Liver (tissue), 9 donors: Measurements from ENCODE around the gene DHX57. TPM values are rescaled to one million over a fixed set of nuclear protein-coding genes. Genes with fewer than 3 reads are reported as not detected.

ENCODE experiments used
- DNase-seq: peaks from one replicate; pipeline ENCODE4 v3.0.0-alpha.2; 2017; ENCODE audit warnings: low spot score
- H3K27ac ChIP-seq, 2 donors: one replicate each; pipeline ENCODE4 v1.7.0; 2013; ENCODE audit warnings: inconsistent platforms in 2 of 2, low read length in 2 of 2, control low read depth in 1 of 2, low read depth in 1 of 2, mild to moderate bottlenecking in 1 of 2
- H3K27me3 ChIP-seq, 4 donors: one replicate each; pipeline versions ENCODE4 v1.6.1 to v1.7.0; 2013; ENCODE audit warnings: low read length in 3 of 4, inconsistent platforms in 1 of 4, mild to moderate bottlenecking in 1 of 4, moderate library complexity in 1 of 4; ENCODE audit not compliant: control insufficient read depth in 4 of 4, insufficient read depth in 4 of 4
- H3K36me3 ChIP-seq, 4 donors: one replicate each; pipeline versions ENCODE4 v1.6.1 to v1.7.0; 2013; ENCODE audit warnings: low read length in 3 of 4, mild to moderate bottlenecking in 3 of 4, low read depth in 1 of 4, moderate library complexity in 1 of 4; ENCODE audit not compliant: control insufficient read depth in 4 of 4, insufficient read depth in 3 of 4
- H3K4me1 ChIP-seq, 4 donors: one replicate each; pipeline versions ENCODE4 v1.6.1 to v1.7.0; 2013; ENCODE audit warnings: low read length in 3 of 4, mild to moderate bottlenecking in 3 of 4, moderate library complexity in 1 of 4; ENCODE audit not compliant: control insufficient read depth in 4 of 4, insufficient read depth in 4 of 4
- H3K4me3 ChIP-seq, 3 donors: one replicate each; pipeline versions ENCODE4 v1.6.1 to v1.7.0; 2013; ENCODE audit warnings: low read length in 3 of 3, control low read depth in 1 of 3, low read depth in 1 of 3, mild to moderate bottlenecking in 1 of 3
- H3K9ac ChIP-seq, 2 donors: one replicate each; pipeline ENCODE4 v1.7.0; 2013; ENCODE audit warnings: low read length in 2 of 2, mild to moderate bottlenecking in 2 of 2, moderate library complexity in 2 of 2, control low read depth in 1 of 2, low read depth in 1 of 2
- H3K9me3 ChIP-seq, 4 donors: one replicate each; pipeline versions ENCODE4 v1.6.1 to v1.7.0; 2013; ENCODE audit warnings: low read length in 3 of 4; ENCODE audit not compliant: control insufficient read depth in 4 of 4
- CTCF ChIP-seq: fragments of 150-350 bp; IDR thresholded peaks from 2 replicates; pipeline ENCODE4 v1.5.1; 2017; ENCODE audit warnings: improper control_type of control experiment, low read depth, low read length; ENCODE audit not compliant: missing input control
- EGR1 ChIP-seq, 2 donors: IDR thresholded peaks; 2 replicates each; pipeline ENCODE4 v1.6.1; 2016 to 2018; ENCODE audit warnings: antibody characterized with exemption in 2 of 2, low read depth in 2 of 2
- FOXA1 ChIP-seq: IDR thresholded peaks from 2 replicates; pipeline ENCODE4 v1.6.1; 2016; ENCODE audit warnings: antibody characterized with exemption
- FOXA2 ChIP-seq: IDR thresholded peaks from 2 replicates; pipeline ENCODE4 v1.6.1; 2016; ENCODE audit warnings: antibody characterized with exemption
- GABPA ChIP-seq, 2 donors: IDR thresholded peaks in 1 of 2; conservative IDR thresholded peaks in 1 of 2; 2 replicates each; pipeline ENCODE4 v1.6.1; 2016; ENCODE audit warnings: antibody characterized with exemption in 2 of 2, mild to moderate bottlenecking in 1 of 2, moderate library complexity in 1 of 2
- HNF4A ChIP-seq, 2 donors: conservative IDR thresholded peaks; 2 replicates each; pipeline ENCODE4 v1.6.1; 2016; ENCODE audit warnings: antibody characterized with exemption in 2 of 2, mild to moderate bottlenecking in 2 of 2
- HNF4G ChIP-seq: IDR thresholded peaks from 2 replicates; pipeline ENCODE4 v1.6.1; 2016; ENCODE audit warnings: antibody characterized with exemption
- JUND ChIP-seq, 2 donors: IDR thresholded peaks; 2 replicates each; pipeline ENCODE4 v1.6.1; 2016; ENCODE audit warnings: antibody characterized with exemption in 2 of 2
- MAX ChIP-seq: IDR thresholded peaks from 2 replicates; pipeline ENCODE4 v1.6.1; 2016; ENCODE audit warnings: antibody characterized with exemption
- NR2F2 ChIP-seq: IDR thresholded peaks from 2 replicates; pipeline ENCODE4 v1.6.1; 2016; ENCODE audit warnings: antibody characterized with exemption
- RAD21 ChIP-seq, 2 donors: IDR thresholded peaks; 2 replicates each; pipeline ENCODE4 v1.6.1; 2016; ENCODE audit warnings: antibody characterized with exemption in 2 of 2, mild to moderate bottlenecking in 2 of 2
- REST ChIP-seq: IDR thresholded peaks from 2 replicates; pipeline ENCODE4 v1.6.1; 2016; ENCODE audit warnings: antibody characterized with exemption, mild to moderate bottlenecking
- RXRA ChIP-seq, 2 donors: IDR thresholded peaks; 2 replicates each; pipeline ENCODE4 v1.6.1; 2017 to 2018; ENCODE audit warnings: antibody characterized with exemption in 2 of 2, mild to moderate bottlenecking in 1 of 2
- SP1 ChIP-seq: IDR thresholded peaks from 2 replicates; pipeline ENCODE4 v1.6.1; 2018; ENCODE audit warnings: antibody characterized with exemption, mild to moderate bottlenecking
- TAF1 ChIP-seq: conservative IDR thresholded peaks from 2 replicates; pipeline ENCODE4 v1.6.1; 2016; ENCODE audit warnings: antibody characterized with exemption, mild to moderate bottlenecking
- YY1 ChIP-seq: IDR thresholded peaks from 2 replicates; pipeline ENCODE4 v1.6.1; 2016; ENCODE audit warnings: antibody characterized with exemption, mild to moderate bottlenecking
- WGBS: extraction: QIAGEN DNeasy Blood & Tissue Kit; methylation state at CpG from one replicate; pipeline ENCODE4 v1.1.7; 2013; 5-methylcytosine and 5-hydroxymethylcytosine counted together
- polyA plus RNA-seq, 2 donors: library from polyadenylated mRNA; stranded (reverse) in 1 of 2; unstranded in 1 of 2; fragments of 200-250 nt in 1 of 2; fragments of >200 nt in 1 of 2; fragmentation: Nextera tagmentation in 1 of 2; extraction: Ambion mirVana in 1 of 2; gene quantifications; one replicate each; pipeline versions ENCODE4 v1.2.1 to v1.2.3, GENCODE V29; 2013 to 2015
- total RNA-seq, 2 donors: library from RNA; depleted of rRNA; stranded (reverse); fragments of >200 nt; gene quantifications; one replicate each; pipeline ENCODE4 v1.2.3, GENCODE V29; 2014
- TF ChIP-seq, protein P1 (sequence below): IDR thresholded peaks from 2 replicates; pipeline ENCODE4 v1.6.1; 2016; ENCODE audit warnings: antibody characterized with exemption
- TF ChIP-seq, protein P2 (sequence below): IDR thresholded peaks from 2 replicates; pipeline ENCODE4 v1.6.1; 2016; ENCODE audit warnings: antibody characterized with exemption
- donor health status: healthy.
- donor health status: healthy.
- donor health status: healthy.
- donor health status: healthy.
- donor health status: healthy.

Gene DHX57
- total RNA-seq (1 to 10 TPM; 7.1 to 8.7 TPM), polyA plus RNA-seq (1 to 10 TPM; 2.8 to 3.6 TPM)

GRCh38 chr2:38875576-38876367, at the start of gene DHX57, which contains the start of gene MORN2:
Gene DHX57, minus strand, starts transcription at chr2:38875934. Its CDS starts 7,529 bp downstream, at chr2:38868405.
Gene MORN2, plus strand, starts transcription at chr2:38875976.
- Histone ChIP-seq H3K9ac (peak within 1 kb of the TSS; percentile 6 to 50), H3K27me3 (no peaks in the 10 kb centered on the region), H3K9me3 (no peaks in the 10 kb centered on the region), H3K36me3 (peaks cover 0 to 2% (median under 1%) of the 10 kb centered on the region in 4 donors), H3K27ac (peak within 1 kb of the TSS; percentile 10 to 16), H3K4me1 (peaks cover 1 to 17% (median 12%) of the 10 kb centered on the region in 4 donors), H3K4me3 (peak within 1 kb of the TSS; percentile 68 to 99 (median 94))
- DNase-seq, result peak; percentile 87
- 1% methylated on average over 52 of the region's 52 CpGs for WGBS
- TF ChIP-seq, protein P1, sequence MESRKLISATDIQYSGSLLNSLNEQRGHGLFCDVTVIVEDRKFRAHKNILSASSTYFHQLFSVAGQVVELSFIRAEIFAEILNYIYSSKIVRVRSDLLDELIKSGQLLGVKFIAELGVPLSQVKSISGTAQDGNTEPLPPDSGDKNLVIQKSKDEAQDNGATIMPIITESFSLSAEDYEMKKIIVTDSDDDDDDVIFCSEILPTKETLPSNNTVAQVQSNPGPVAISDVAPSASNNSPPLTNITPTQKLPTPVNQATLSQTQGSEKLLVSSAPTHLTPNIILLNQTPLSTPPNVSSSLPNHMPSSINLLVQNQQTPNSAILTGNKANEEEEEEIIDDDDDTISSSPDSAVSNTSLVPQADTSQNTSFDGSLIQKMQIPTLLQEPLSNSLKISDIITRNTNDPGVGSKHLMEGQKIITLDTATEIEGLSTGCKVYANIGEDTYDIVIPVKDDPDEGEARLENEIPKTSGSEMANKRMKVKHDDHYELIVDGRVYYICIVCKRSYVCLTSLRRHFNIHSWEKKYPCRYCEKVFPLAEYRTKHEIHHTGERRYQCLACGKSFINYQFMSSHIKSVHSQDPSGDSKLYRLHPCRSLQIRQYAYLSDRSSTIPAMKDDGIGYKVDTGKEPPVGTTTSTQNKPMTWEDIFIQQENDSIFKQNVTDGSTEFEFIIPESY, result no peak
- TF ChIP-seq FOXA2 (no peak), JUND (IDR thresholded peaks at IDR 0.05) (no peak), SP1 (peak; percentile 74), REST (peak; percentile 51), CTCF (no peak), MAX (peak; percentile 67), YY1 (no peak), FOXA1 (no peak), RXRA (IDR thresholded peaks at IDR 0.05) (peak in 1 of 2 donors; percentile 45), NR2F2 (peak; percentile 87), EGR1 (IDR thresholded peaks at IDR 0.05; ENCODE audit: low read depth in 2 of 2) (no peak), GABPA (IDR thresholded peaks at IDR 0.05 in 1 of 2, conservative IDR thresholded peaks at IDR 0.05 in 1 of 2) (peak; percentile 63 to 91), RAD21 (IDR thresholded peaks at IDR 0.05) (peak in 1 of 2 donors; percentile 9), TAF1 (no peak), HNF4G (no peak), HNF4A (conservative IDR thresholded peaks at IDR 0.05) (peak; percentile 78 to 82)
- TF ChIP-seq, protein P2, sequence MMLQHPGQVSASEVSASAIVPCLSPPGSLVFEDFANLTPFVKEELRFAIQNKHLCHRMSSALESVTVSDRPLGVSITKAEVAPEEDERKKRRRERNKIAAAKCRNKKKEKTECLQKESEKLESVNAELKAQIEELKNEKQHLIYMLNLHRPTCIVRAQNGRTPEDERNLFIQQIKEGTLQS, result no peak
